Liver (tissue), 9 donors: ENCODE results near the gene KCNS3. TPM values are rescaled to one million over a fixed set of nuclear protein-coding genes. Genes with fewer than 3 reads are reported as not detected.

Source experiments
- DNase-seq: peaks from one replicate; pipeline ENCODE4 v3.0.0-alpha.2; 2017; ENCODE audit warnings: low spot score
- H3K27ac ChIP-seq, 2 donors: one replicate each; pipeline ENCODE4 v1.7.0; 2013; ENCODE audit warnings: inconsistent platforms in 2 of 2, low read length in 2 of 2, control low read depth in 1 of 2, low read depth in 1 of 2, mild to moderate bottlenecking in 1 of 2
- H3K27me3 ChIP-seq, 4 donors: one replicate each; pipeline versions ENCODE4 v1.6.1 to v1.7.0; 2013; ENCODE audit warnings: low read length in 3 of 4, inconsistent platforms in 1 of 4, mild to moderate bottlenecking in 1 of 4, moderate library complexity in 1 of 4; ENCODE audit not compliant: control insufficient read depth in 4 of 4, insufficient read depth in 4 of 4
- H3K36me3 ChIP-seq, 4 donors: one replicate each; pipeline versions ENCODE4 v1.6.1 to v1.7.0; 2013; ENCODE audit warnings: low read length in 3 of 4, mild to moderate bottlenecking in 3 of 4, low read depth in 1 of 4, moderate library complexity in 1 of 4; ENCODE audit not compliant: control insufficient read depth in 4 of 4, insufficient read depth in 3 of 4
- H3K4me1 ChIP-seq, 4 donors: one replicate each; pipeline versions ENCODE4 v1.6.1 to v1.7.0; 2013; ENCODE audit warnings: low read length in 3 of 4, mild to moderate bottlenecking in 3 of 4, moderate library complexity in 1 of 4; ENCODE audit not compliant: control insufficient read depth in 4 of 4, insufficient read depth in 4 of 4
- H3K4me3 ChIP-seq, 3 donors: one replicate each; pipeline versions ENCODE4 v1.6.1 to v1.7.0; 2013; ENCODE audit warnings: low read length in 3 of 3, control low read depth in 1 of 3, low read depth in 1 of 3, mild to moderate bottlenecking in 1 of 3
- H3K9ac ChIP-seq, 2 donors: one replicate each; pipeline ENCODE4 v1.7.0; 2013; ENCODE audit warnings: low read length in 2 of 2, mild to moderate bottlenecking in 2 of 2, moderate library complexity in 2 of 2, control low read depth in 1 of 2, low read depth in 1 of 2
- H3K9me3 ChIP-seq, 4 donors: one replicate each; pipeline versions ENCODE4 v1.6.1 to v1.7.0; 2013; ENCODE audit warnings: low read length in 3 of 4; ENCODE audit not compliant: control insufficient read depth in 4 of 4
- ATF3 ChIP-seq: IDR thresholded peaks from 2 replicates; pipeline ENCODE4 v1.6.1; 2016; ENCODE audit warnings: antibody characterized with exemption
- CTCF ChIP-seq: fragments of 150-350 bp; IDR thresholded peaks from 2 replicates; pipeline ENCODE4 v1.5.1; 2017; ENCODE audit warnings: improper control_type of control experiment, low read depth, low read length; ENCODE audit not compliant: missing input control
- FOXA2 ChIP-seq: IDR thresholded peaks from 2 replicates; pipeline ENCODE4 v1.6.1; 2016; ENCODE audit warnings: antibody characterized with exemption
- GABPA ChIP-seq, 2 donors: IDR thresholded peaks in 1 of 2; conservative IDR thresholded peaks in 1 of 2; 2 replicates each; pipeline ENCODE4 v1.6.1; 2016; ENCODE audit warnings: antibody characterized with exemption in 2 of 2, mild to moderate bottlenecking in 1 of 2, moderate library complexity in 1 of 2
- HNF4A ChIP-seq, 2 donors: conservative IDR thresholded peaks; 2 replicates each; pipeline ENCODE4 v1.6.1; 2016; ENCODE audit warnings: antibody characterized with exemption in 2 of 2, mild to moderate bottlenecking in 2 of 2
- HNF4G ChIP-seq: IDR thresholded peaks from 2 replicates; pipeline ENCODE4 v1.6.1; 2016; ENCODE audit warnings: antibody characterized with exemption
- JUND ChIP-seq, 2 donors: IDR thresholded peaks; 2 replicates each; pipeline ENCODE4 v1.6.1; 2016; ENCODE audit warnings: antibody characterized with exemption in 2 of 2
- MAX ChIP-seq: IDR thresholded peaks from 2 replicates; pipeline ENCODE4 v1.6.1; 2016; ENCODE audit warnings: antibody characterized with exemption
- NR2F2 ChIP-seq: IDR thresholded peaks from 2 replicates; pipeline ENCODE4 v1.6.1; 2016; ENCODE audit warnings: antibody characterized with exemption
- RAD21 ChIP-seq, 2 donors: IDR thresholded peaks; 2 replicates each; pipeline ENCODE4 v1.6.1; 2016; ENCODE audit warnings: antibody characterized with exemption in 2 of 2, mild to moderate bottlenecking in 2 of 2
- RXRA ChIP-seq, 2 donors: IDR thresholded peaks; 2 replicates each; pipeline ENCODE4 v1.6.1; 2017 to 2018; ENCODE audit warnings: antibody characterized with exemption in 2 of 2, mild to moderate bottlenecking in 1 of 2
- SP1 ChIP-seq: IDR thresholded peaks from 2 replicates; pipeline ENCODE4 v1.6.1; 2018; ENCODE audit warnings: antibody characterized with exemption, mild to moderate bottlenecking
- TAF1 ChIP-seq: conservative IDR thresholded peaks from 2 replicates; pipeline ENCODE4 v1.6.1; 2016; ENCODE audit warnings: antibody characterized with exemption, mild to moderate bottlenecking
- YY1 ChIP-seq: IDR thresholded peaks from 2 replicates; pipeline ENCODE4 v1.6.1; 2016; ENCODE audit warnings: antibody characterized with exemption, mild to moderate bottlenecking
- ZBTB33 ChIP-seq: IDR thresholded peaks from 2 replicates; pipeline ENCODE4 v1.6.1; 2016; ENCODE audit warnings: antibody characterized with exemption
- WGBS: extraction: QIAGEN DNeasy Blood & Tissue Kit; methylation state at CpG from one replicate; pipeline ENCODE4 v1.1.7; 2013; 5-methylcytosine and 5-hydroxymethylcytosine counted together
- polyA plus RNA-seq, 2 donors: library from polyadenylated mRNA; stranded (reverse) in 1 of 2; unstranded in 1 of 2; fragments of 200-250 nt in 1 of 2; fragments of >200 nt in 1 of 2; fragmentation: Nextera tagmentation in 1 of 2; extraction: Ambion mirVana in 1 of 2; gene quantifications; one replicate each; pipeline versions ENCODE4 v1.2.1 to v1.2.3, GENCODE V29; 2013 to 2015
- total RNA-seq, 2 donors: library from RNA; depleted of rRNA; stranded (reverse); fragments of >200 nt; gene quantifications; one replicate each; pipeline ENCODE4 v1.2.3, GENCODE V29; 2014
- donor health status: healthy.
- donor health status: healthy.
- donor health status: healthy.
- donor health status: healthy.
- donor health status: healthy.

Gene KCNS3
- total and polyA plus RNA-seq, 4 donors, result 0.56 to 2.8 (median 1.7) TPM

GRCh38 chr2:17935242-17935885 is 56.9 kb downstream of the KCNS3 start:
- Histone ChIP-seq H3K9ac (no peak overlapping the region), H3K27me3 (no peaks in the 10 kb centered on the region), H3K4me1 (no peaks in the 10 kb centered on the region), H3K9me3 (peaks cover 0 to 7% (median 2%) of the 10 kb centered on the region in 4 donors), H3K4me3 (no peak overlapping the region), H3K36me3 (peaks cover 0 to 3% (median 1%) of the 10 kb centered on the region in 4 donors), H3K27ac (no peak overlapping the region)
- DNase-seq, result no peak
- 54% methylated on average over 6 of the region's 6 CpGs for WGBS
- peak; percentile 54 for TF ChIP-seq NR2F2
- TF ChIP-seq HNF4A (conservative IDR thresholded peaks at IDR 0.05), result no peak
- TF ChIP-seq SP1, result no peak

- H3K36me3 ChIP-seq, result peaks cover 0 to 2% (median 0%) of the 10 kb centered on the region in 4 donors
- TF ChIP-seq RXRA (IDR thresholded peaks at IDR 0.05) (no peak), GABPA (IDR thresholded peaks at IDR 0.05 in 1 of 2, conservative IDR thresholded peaks at IDR 0.05 in 1 of 2) (no peak)
- H3K9me3 ChIP-seq, result peaks cover 0 to 7% (median 2%) of the 10 kb centered on the region in 4 donors
- H3K9ac ChIP-seq, result no peak overlapping the region
- 80% methylated on average over 1 of the region's 1 CpG for WGBS
- no peaks in the 10 kb centered on the region for H3K4me1 ChIP-seq
- H3K27ac ChIP-seq, result no peak overlapping the region
- no peak overlapping the region for H3K4me3 ChIP-seq
- no peaks in the 10 kb centered on the region for H3K27me3 ChIP-seq
- no peak for DNase-seq
Observed at GRCh38 chr2:17936599-17936998, 58.1 kb downstream of the KCNS3 start.

- Histone ChIP-seq H3K36me3 (no peaks in the 10 kb centered on the region), H3K27ac (no peak overlapping the region), H3K4me3 (no peak overlapping the region), H3K9me3 (peaks cover 0 to 7% (median 2%) of the 10 kb centered on the region in 4 donors), H3K4me1 (no peaks in the 10 kb centered on the region), H3K27me3 (no peaks in the 10 kb centered on the region), H3K9ac (no peak overlapping the region)
- 55% methylated on average over 2 of the region's 2 CpGs for WGBS
- TF ChIP-seq RAD21 (IDR thresholded peaks at IDR 0.05) (no peak), JUND (IDR thresholded peaks at IDR 0.05) (no peak), SP1 (no peak), HNF4G (no peak), MAX (no peak), CTCF (no peak), TAF1 (no peak), FOXA2 (no peak), HNF4A (conservative IDR thresholded peaks at IDR 0.05) (no peak), YY1 (no peak), ZBTB33 (no peak), ATF3 (no peak)
- no peak for DNase-seq
Observed at GRCh38 chr2:17940091-17940630, 61.7 kb downstream of the KCNS3 start.
